Iris pigment epithelial cell (primary cell): Measurements from ENCODE around the gene CLIC3.

Source experiments
- DNase-seq: peaks from one replicate; pipeline ENCODE4 v3.0.0-alpha.2; 2011; ENCODE audit warnings: low read depth

The CLIC3 gene

DNA sequence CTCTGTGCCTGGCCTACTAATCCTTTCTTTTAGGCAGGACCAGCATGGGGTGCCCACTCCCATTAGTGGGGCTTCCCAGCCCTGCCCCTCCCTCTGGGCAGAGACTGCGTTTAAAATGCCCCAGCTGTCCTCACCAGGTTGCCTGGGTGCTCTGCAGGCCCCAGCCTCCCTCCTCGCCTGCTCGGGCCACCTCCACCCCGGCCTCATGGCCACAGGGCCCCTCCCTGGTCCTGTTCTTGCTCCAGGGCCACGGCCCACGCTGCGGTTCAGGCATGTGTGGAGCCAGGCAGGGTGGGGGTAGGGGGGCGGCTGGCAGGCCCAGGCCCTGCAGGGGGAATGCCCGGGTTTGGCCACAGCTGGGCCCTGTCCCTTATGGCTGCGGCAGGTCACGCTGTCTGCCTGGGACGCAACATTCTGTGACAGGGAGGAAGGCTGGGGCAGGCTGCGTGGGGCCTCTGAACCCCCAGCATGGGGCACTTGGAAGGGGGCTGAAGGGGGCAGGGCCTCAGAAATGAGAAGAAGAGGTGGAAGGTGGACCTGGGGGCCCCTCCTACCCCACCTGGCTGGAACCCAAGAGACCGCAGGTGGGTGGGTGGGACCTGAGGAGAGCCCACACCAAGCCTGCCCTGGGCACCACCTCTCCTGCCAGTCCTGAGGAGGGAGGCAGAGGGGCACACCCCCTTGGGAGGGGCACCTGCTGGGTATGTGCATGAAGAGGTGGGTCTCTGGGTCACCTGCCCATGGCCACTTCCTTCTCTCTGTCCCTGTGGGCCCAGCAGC, 44.6 kb downstream of the CLIC3 start, which contains the start of gene LCN12:
Gene LCN12 (plus strand): TSS at position 733 of the 780 bp plus-strand sequence. CDS start 55 bp downstream, outside the sequence.
- DNase-seq = no peak

DNA sequence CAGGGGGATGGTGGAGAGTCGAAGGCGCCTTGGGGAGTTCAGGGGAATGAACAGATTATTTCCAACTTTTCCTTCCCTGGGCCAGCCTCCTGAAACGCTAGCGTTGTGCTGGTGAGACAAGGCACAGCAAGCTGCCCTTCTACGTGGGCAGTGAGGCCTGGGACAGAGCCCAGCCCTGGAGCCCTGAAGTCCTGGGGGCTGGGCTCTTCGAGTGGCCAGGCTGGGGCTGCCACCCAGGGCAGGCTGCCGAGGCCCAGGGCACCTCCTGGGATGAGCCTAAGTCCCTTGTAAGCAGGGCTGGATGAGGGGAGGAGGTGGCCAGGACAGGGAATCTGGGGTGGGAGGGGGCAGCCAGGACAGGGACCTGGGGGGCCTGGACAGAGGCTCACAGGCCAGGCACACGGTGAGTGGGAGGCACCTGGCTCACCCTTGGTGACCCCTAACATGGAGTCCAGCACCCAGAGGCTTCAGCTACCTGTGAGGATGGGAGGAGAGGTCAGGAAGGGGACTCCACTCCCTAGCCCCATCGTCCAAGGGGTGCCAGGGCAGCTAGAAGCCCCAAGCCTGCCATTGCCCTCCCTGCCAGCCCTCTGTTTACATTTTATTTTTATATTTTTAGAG, 45.6 kb downstream of the CLIC3 start:
- no peak for DNase-seq

DNA sequence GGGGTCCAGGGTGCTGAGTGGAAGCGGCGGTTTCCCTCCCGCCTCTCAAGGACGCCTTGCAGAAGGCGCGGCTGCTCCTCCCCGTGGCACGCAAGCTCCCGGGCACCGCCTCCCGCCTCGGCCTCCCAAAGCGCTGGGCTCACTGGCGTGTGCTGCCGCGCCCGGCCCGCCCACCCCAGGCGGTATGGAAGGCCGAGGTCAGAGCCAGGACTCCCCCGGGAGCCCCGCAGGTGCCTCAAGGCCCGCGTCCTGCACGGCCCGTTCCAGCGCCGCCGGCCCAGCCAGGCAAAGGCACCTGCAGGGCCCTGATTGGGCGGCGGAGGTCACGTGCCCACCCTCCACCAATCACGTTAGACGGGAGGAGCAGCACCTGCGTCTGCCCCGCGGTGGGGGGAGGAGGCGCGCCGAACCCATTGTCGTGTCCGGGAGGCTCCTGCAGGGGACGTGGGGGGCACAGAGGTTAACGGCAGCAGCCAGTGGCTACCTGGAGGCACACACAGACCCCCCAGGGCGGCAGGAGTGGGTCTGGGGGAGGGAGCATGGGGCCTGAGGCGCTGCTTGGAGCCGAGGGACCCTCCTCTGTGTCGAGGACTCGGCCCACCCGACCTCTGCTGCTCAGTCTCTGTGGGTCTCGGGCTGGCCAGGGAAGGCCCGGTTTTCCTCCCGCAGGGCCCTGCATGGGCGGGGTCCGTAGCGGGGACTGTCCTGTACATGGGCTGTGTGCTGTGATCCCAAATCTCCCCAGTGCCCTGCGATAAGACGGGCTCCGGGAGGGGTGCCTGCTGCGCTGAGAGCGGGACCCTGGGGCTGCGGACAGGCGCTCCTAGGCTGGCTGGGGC, 46.3 kb downstream of the CLIC3 start:
- DNase-seq = peak; percentile 72

DNA sequence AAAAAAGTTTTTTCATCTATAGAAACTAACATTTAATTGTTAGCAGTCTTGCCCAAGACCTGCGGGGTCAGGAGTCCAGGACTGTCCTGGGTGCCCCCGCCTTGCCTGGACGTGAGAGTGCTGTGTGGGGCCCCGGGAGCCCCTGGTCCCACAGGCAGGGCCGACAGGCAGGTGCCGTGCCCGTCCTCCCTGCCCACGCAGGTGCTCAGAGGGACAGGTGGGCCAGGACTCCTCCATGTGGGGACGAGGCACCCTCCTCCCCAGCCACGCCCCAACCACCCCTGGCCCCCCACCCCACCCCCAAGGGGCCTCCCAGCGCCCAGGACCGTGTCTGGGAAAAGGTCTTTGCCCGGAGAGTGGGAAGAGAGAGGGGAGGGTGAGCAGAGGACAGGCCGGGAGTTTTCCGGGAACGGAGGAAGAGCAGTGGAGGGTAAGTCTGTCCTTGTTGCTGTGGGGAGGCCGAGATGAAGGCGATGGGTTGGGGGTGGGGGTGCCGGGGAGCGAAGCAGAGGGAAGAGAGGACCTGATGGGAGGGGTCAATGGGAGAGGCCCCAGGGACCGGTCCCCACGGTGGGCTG, 47.0 kb downstream of the CLIC3 start:
- DNase-seq = no peak

DNA sequence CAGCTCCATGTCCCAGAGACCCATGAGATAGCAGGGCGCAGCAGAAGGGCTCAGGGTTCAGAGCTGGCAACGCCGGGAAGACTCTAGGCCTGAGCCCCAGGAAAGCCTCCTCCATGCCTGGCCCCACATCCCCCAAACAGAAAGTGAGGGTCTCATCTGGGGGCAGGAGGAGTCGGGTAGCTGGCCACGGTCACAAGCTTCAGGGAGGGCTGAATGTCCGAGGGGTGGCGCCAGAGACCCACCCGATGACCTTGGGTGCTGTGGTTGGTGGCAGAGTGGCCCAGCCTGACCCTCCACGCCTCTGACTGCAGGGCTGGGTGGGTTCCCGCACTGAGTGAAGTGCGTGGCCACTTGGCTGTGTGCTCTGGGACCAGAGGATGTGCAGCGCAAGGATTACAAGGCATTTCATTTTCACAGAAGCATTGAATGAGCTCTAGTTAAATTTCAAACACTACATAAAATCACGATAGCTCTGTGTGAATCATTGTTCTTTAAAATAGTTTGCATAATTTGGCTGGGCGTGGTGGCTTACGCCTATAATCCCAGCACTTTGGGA, 48.3 kb downstream of the CLIC3 start:
- peak; percentile 26 for DNase-seq

DNA sequence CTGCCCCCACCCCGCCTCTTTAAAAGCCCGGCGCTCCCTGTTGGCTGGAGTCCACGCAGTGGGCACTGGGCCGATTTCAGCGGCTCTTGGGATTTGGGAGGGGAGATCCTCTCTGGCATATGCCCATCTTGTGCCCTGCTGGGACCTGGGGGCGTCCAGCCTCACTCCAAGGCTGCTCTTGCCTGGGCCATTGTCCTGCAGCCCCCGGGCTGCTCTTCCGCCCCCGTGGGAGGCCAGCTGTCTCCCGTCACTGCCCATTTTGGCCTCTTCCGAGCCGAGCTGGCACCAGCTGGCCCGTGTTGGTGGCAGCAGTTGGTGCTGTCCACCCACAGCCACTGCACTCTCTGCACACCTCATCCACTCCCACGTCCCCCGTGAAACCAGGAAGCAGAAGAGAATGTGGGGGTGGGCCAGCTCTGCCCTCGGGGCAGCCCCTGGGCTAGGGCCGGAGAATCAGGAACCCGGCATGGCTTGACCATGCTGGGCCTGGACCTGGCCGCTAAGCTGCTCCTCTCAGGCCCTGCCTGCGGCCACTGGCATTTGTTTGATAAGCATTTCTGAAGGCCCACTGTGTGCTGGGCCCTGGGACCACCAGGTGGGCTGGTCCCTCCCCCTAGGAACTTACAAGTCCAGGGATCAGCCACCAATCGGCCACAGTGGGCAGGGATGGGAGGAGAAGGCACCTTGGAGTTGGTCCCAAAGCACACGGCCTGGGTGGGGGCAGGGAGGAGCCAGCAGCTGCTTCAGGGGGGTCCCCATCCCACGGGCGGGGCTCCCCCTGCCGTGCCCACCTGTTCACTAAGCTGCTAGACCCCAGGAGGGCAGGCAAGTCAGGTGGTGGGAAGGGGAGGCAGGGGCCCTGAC, 49.1 kb downstream of the CLIC3 start:
- no peak for DNase-seq

DNA sequence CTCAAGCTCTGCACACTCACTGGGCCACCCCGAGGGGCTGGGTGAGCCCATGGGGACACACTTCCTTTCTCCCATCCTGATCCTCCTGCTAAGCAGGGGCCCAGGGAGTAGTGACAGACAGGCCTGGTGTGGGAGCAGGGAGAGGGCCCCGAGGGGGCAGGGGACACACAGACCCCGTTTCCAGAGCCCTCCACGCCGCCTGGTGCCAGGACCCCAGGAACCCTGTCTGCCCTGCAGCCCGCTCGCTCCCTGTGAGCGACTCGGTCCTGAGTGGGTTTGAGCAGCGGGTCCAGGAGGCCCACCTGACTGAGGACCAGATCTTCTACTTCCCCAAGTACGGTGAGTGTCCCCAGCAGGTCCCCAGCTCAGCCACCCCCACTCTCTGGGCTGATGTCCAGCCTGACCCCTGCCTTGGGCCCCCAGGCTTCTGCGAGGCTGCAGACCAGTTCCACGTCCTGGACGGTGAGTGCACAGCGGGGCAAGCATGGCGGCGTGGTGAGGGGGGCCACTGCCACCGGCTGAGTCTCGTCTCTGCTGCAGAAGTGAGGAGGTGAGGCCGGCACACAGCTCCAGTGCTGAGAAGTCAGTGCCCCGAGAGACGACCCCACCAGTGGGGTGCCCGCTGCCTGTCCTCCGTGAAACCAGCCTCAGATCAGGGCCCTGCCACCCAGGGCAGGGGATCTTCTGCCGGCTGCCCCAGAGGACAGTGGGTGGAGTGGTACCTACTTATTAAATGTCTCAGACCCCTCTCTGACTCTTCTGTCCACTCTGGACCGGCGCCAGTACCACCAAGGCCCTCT, 49.9 kb downstream of the CLIC3 start:
- DNase-seq = no peak

DNA sequence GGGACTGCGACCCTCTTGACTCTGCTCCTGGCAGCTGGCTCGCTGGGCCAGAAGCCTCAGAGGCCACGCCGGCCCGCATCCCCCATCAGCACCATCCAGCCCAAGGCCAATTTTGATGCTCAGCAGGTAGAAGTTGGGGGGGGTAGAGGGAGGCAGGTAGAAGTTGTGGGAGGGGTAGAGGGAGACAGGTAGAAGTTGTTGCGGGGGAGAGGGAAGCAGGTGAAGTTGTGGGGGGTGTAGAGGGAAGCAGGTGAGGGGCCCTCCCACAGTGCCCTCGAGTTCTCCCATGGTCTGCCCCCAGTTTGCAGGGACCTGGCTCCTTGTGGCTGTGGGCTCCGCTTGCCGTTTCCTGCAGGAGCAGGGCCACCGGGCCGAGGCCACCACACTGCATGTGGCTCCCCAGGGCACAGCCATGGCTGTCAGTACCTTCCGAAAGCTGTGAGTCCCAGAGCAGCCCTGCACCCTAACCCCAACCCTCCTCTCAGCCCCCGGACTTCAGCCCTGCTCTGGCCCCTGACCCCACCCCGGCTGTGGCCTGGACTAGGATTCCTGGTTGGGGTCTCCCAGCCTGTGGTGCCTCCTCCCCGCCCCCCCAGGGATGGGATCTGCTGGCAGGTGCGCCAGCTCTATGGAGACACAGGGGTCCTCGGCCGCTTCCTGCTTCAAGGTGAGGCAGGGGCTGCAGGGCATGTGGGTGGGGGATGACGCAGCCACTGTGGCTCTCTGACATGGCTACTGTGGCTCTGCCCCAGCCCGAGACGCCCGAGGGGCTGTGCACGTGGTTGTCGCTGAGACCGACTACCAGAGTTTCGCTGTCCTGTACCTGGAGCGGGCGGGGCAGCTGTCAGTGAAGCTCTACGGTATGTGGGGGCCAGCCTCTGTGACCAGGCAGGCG, 50.8 kb downstream of the CLIC3 start:
- no peak for DNase-seq
